HG03342 (cell line): ENCODE measurements around the gene ACOX3.
"Not testable (repeated sequence)": the region's sequence is repeated elsewhere in the genome, so short reads cannot be mapped to it uniquely, and the experiment has no call there.

ENCODE experiments used
- ATAC-seq: cut with Tn5 transposase; IDR thresholded peaks from one replicate; pipeline ENCODE4 v1.9.1; 2021; ENCODE audit warnings: mild to moderate bottlenecking, moderate library complexity; ENCODE audit not compliant: unreplicated experiment

The ACOX3 gene

DNA sequence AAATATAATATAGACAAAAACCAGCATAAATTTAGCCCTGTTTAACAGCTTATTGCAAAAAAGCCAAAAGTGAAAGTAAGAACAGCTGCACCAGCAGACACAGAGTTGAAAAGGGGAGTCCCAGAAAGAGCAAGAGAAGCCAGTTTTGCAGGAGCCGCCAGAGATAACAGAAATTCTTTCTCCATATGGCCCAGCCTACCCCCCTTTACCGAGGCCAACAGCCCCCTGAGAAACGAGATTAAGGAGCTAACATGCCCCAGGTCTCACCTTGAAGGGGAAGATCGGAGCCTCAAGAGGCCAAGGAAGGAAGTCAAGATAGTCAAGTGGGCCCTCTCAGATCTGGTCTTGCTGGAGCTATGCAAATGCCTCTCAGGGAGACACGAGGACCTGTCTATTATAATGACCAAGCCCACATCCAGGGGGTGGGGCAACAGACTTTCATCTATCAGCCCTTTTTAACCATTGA lies 4.8 kb downstream of the ACOX3 start:
- peak; percentile 65 for ATAC-seq

DNA sequence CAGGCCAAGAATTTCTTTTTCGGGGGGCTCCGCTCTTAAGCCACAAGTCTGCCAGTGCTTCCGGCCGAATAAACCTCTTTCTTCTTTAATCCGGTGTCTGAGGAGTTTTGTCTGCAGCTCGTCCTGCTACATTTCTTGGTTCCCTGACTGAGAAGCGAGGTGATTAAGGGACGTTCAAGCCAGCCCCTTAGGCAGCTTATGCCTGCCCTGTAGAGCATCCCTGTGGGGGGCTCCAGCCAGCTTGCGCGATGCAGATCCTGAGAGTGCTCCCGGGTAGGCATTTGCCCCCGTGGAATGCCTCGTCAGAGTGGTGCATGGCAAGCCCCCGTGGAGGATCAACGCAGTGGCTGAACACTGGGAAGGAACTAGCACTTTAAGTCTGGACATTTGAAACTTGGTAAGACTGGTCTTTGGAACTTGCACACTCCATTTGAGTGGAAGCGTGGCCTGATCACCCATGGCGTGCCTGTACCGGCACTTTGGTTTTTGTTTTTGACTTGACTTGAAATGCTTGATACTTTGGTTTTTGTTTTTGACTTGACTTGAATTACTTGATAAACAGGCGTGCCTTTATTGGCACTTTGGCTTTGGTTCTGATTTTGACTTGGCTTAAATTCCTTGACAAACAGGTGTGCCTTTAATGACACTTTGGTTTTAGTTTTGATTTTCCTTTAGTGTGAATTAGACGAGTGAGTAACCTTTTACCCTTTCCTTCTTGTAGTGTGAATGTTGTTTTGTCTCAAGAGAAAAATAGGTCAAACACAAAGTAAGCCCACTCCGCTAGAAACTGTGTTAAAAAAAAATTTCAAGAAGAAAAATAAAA lies 6.1 kb downstream of the ACOX3 start:
- ATAC-seq = no peak

DNA sequence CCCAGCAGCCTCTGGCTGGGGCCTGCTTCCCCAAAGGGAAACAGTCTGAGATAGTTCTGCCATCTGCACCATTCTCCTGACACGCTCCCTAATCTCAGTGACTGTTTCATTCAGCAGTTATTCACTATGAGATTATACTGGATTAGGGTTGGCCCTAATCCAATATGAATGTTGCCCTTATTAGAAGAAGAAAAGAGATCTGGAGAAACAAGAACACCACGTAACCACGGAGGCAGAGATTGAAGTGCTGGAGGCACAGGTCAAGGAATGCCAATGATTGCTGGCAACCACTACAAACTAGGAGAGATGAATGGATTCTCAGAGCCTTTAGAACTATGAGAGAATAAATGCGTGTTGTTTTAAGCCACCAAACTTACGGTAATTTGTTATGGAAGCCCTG lies 7.4 kb downstream of the ACOX3 start:
- ATAC-seq = no peak

DNA sequence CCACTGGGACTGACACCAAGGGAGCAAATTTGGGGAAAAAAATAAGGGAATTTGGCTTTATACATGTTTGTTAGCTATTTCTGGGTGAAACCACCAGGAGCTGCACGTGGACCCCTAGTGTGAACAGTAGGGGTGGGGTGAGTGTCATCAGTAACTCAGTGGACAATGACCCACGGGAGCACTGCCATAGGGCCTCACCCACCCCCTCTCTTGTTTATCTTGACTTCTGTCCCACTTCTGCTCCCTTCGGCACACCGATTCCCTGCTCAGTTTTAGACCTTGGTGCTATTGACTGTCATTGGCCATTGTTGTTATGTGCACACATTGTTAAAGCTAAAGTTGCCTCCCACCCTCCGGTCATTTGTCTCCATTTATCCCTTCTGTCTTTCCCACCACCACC lies 9.0 kb downstream of the ACOX3 start:
- ATAC-seq = no peak

DNA sequence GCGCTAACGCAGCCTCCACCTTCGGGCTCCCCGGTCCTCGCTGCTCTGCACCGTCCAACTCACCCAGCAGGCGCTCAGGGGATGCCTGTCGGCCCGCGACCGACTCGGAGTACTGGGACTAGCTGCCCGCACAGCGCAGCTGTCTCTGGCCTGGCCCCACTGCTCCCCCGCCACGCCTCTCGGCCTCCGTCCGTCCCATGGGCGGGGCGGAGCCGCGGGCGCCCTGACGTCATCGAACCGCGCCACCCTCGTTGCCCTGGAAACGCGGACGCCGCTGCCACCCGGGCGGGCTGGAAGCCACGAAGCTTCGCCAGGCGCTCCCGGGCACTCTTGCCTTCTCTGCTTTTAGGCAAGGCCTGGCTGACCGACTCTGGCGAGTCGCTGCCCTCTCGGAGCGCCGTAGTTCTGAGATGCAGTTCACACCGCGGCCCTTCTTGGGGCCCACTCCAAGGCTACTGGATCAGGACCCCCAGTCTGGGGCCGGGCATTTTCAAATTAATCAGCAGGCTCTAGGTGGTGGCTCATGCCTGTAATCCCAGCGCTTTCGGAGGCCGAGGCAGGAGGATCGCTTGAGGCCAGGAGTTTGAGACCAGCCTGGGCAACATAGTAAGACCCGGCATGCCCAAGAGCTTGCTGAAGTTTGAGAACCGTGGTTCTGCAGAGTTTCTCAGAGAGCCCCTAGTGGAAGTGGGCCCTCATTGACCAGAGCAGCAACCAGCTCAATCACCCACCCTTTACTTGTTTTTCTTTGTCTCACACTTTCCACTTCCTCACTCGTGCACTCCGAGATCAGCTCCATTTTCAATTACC lies 12.0 kb downstream of the ACOX3 start:
- peak; percentile 93 for ATAC-seq

DNA sequence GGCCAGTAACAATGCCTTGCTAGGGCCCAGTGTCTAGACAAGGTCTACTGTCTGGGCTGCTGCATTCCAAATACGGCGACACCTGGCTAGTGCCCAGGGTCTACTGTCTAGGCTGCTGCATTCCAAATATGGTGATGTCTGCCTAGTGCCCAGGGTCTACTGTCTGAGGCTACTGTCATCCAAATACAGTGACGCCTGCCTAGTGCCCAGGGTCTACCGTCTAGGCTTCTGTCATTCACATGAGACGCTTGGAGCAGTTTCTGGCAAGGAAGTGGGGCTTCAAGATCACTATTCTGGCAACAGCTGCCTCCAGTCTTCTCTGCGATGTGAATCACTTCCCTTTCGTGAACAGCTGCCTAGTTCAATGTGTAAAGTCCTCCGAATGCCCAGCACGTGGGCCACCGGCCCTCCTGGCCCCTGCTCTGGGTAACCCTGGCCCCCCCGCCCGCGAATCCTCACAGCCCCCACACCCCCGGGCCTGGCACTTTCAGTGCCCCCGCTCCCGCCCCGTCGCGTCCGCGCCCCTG lies 12.7 kb downstream of the ACOX3 start:
- ATAC-seq = peak; percentile 67

DNA sequence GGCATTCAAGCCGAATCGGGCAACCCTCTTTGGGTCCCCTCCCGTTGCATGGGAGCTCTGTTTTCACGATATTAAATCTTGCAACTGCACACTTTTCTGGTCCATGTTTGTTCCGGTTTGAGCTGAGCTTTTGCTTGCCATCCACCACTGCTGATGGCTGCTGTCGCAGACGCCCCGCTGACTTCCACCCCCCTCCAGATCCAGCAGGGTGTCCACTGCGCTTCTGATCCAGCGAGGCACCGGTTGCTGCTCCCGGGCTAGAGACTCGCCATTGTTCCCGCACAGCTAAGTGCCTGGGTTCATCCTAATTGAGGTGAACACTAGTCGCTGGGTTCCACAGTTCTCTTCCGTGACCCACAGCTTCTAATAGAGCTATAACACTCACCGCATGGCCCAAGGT lies 13.3 kb downstream of the ACOX3 start:
- no peak for ATAC-seq

DNA sequence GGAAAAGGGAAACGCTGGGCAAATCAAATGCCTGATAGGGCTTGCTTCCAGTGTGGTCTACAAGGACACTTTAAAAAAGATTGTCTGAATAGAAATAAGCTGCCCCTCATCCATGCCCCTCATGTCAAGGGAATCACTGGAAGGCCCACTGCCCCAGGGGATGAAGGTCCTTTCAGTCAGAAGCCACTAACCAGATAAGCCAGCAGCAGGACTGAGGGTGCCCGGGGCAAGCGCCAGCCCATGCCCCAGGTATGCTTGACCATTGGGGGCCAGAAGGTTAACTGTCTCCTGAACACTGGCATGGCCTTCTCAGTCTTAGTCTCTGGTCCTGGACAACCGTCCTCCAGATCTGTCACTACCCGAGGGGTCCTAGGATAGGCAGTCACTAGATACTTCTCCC lies 17.7 kb downstream of the ACOX3 start:
- ATAC-seq = no peak

DNA sequence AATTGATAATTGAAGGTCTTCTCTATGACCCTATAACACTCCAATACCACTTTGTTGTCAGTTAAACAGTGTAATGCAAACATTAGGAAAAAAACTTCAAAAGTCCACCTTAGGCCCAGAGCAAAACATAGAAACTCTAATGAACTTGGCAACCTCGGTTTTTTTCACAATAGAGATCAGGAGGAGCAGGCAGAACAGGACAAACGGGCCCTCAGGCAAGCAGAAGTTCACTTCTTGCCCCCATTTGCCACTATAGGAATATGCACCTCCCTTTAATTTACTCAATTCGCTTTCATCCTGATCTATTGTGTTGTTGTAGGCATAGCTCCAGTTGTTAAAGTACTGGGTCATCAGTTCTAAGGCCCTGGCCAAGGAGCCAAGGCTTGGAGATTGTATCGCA lies 18.2 kb downstream of the ACOX3 start:
- no peak for ATAC-seq

DNA sequence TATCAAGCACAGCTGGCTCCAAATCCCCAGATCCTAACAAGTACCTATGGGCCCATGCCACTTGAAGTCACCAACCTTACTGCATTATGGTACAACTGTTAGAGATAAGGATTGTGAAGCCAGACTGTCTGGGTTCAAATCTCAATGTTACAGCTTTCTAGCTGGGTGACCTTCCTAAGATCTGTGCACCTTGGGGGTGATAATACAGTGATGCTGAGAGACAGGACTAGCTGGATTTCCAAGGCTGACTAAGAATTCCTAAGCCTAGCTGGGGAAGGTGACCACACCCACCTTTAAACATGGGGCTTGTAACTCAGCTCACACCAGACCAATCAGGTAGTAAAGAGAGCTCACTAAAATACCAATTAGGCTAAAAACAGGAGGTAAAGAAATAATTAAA lies 20.4 kb downstream of the ACOX3 start:
- ATAC-seq = not testable (repeated sequence)

DNA sequence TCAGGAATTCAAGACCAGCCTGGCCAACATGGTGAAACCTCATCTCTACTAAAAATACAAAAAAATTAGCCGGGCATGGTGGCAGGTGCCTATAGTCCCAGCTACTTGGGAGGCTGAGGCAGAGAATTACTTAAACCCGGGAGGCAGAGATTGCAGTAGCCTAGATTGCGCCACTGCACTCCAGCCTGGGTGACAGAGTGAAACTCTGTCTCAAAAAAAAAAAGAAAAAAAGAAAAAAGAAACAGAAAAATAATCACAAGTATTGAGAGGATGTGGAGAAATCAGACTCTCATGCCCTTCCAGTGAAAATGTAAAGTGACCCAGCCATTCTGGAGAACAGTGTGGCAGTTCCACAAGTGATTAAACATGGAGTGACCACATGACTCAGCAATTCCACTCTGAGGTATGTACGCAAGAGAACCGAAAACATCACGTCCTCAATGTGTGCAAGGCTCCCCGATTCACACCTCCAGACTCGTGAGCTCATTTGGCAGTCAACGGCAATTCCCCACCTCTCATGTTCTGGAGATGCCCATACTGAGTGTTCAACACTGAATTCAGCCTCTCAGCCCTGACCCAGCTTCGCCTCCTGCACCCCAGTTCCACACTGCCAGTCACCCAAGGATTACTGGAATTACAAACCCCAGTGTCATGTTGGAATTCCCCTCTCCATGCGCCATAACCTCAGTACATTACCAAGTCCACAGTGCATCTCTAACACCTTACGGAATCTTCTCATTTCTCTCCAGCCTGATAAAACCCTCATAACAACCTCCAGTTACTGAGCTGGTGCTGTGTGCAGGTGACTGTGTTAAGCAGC lies 21.1 kb downstream of the ACOX3 start:
- peak; percentile 88 for ATAC-seq

DNA sequence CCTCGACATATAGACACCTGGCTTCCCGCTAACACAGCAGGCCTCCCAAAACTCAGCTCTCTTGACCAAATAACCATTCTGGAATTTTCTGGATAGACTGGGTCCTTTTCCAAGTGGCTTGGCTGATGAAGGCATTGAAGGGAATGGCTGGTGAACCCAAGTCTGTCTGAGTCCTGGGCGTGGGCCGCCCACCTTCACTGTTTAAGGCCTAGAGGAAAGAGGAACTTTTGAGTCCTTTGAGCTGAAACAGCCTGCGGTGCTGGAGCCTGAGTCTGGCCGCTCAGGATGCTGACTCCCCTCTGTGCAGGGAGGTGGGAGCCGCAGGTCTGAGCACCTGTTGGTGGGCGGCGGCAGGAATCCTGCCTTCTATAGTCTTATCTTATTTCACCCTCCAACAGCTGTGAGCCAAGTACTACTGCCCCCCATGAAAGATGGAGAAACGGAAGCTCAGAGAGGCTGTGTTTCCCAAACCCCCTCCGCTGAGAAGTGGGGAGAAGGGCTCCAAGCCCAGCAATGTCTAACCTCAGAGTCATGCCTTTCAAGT lies 23.4 kb downstream of the ACOX3 start:
- no peak for ATAC-seq

DNA sequence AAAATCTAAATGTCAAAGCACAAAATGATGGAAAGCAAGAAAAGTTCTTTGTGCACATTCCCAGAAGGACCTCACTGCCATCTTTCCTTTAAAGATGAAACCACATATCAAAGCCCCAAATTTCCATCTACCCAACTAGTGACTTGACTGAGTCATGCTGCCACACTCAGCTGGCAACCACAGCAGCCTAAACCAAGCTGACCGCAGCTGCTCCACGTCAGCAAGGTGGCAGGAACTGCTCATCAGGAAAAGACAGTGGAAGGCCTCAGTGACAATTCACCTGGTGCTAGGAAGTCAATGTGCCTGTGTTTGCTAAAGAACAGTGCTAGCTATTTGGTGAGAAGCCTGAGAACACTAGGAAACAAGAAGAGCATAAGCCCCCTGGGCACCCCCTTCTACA lies 26.1 kb downstream of the ACOX3 start:
- no peak for ATAC-seq

DNA sequence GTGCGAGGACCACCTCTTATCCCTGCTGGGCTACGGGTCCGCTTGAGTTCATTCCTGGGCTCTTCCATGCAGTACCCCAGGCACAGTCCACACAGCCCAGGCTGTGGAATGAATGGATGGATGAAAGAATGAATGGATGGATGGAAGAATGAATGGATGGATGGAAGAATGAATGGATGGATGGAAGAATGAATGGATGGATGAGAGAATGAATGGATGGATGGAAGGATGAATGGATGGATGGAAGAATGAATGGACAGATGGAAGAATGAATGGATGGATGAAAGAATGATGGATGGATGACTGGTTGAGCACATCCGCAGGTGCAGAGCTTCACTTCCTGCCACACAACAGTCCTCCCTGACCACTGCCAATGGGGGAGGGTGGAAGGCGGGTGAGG lies 28.2 kb downstream of the ACOX3 start:
- no peak for ATAC-seq

DNA sequence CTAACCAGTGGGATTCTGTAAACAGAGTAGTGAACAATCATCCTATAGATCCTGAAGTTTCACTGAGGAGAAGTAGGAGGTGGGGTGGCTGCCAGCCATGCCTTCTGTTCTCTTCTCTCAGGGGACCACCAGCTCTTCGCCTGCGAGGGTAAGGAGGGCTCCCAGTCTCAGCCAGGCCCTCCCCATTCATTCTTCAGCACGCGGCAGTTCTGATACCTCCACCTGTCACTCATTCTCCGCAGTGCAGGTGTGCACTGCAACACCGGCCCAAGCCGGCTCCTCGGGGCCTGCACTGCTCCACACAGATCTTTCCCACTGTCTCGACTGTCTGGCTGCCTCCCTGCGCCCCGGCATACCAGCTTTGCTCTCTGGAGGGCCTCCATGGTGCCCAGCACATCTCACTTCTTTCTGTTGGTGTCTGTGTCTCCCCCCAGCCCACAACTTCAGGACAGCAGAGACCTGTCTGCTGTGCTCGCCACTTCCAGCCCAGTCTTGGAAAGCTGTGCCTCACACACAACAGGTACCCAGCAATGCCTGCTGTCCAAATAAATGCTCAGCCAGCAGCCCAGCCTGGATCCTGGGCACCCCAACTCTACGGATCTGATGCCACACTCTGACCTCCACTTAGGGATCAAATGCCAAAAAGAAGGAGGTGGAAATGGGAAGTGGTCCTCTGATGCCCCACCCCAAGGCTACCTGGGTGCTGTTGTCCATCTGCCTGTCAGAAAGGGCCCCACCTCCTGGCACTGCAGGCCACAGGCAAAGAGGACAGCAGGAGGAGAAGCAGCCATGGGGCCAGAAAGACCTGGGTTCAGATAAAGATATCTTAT lies 29.0 kb downstream of the ACOX3 start:
- no peak for ATAC-seq

DNA sequence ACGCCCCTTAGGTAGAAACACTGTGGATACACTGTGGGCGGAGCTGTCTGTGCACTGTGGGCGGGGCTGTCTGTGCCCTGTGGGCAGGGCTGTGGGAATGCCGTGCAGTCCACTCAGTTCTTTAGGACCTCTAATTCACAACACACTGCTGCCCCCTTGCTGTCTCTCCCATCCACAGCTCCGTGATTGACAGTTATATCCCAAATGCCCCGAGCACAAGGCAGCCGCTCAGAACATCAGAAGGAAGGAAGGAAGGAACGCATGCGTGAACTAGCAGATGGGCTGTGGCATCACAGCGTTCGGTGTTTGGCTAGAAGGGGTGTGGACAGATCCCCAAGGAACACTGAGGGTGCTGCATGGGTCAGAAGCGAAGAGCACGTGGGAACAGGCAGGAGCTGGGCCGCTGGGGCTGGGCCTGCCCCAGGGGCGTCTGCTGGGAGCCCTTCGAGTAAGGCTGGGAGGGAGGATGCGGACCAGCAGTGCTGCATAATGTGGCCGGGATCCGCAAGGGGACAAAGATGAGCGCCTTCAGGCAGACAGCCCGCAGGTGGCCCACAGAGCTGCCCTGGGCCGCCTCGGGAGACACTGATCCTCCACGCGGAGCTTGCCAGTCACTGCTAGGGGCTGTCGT lies 29.8 kb downstream of the ACOX3 start:
- no peak for ATAC-seq

DNA sequence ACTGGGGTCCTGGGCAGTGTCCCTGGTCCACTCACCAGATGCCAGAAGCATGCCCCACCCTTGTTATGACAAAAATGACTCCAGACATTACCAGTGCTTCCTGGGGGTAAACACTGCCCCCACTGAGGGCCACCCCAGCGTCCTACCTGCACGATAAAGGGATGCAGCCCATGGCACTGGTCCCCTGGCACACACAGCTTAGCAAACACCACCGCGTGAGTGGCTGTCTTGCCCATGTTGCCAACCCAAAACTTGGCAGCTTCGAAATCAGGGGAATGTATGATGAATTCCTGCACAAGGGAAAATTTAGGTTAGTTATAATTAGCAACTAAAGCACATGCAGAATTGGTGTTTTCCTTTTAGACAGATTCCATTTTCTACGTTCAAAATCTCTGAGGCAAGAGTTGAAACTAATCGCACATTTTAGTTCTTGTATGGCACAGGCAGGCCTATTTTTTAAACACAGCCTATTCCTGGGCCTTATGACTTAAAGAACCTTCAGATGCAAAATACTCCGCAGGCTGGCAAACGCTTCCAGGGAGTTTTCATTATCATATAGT lies 30.4 kb downstream of the ACOX3 start:
- no peak for ATAC-seq

DNA sequence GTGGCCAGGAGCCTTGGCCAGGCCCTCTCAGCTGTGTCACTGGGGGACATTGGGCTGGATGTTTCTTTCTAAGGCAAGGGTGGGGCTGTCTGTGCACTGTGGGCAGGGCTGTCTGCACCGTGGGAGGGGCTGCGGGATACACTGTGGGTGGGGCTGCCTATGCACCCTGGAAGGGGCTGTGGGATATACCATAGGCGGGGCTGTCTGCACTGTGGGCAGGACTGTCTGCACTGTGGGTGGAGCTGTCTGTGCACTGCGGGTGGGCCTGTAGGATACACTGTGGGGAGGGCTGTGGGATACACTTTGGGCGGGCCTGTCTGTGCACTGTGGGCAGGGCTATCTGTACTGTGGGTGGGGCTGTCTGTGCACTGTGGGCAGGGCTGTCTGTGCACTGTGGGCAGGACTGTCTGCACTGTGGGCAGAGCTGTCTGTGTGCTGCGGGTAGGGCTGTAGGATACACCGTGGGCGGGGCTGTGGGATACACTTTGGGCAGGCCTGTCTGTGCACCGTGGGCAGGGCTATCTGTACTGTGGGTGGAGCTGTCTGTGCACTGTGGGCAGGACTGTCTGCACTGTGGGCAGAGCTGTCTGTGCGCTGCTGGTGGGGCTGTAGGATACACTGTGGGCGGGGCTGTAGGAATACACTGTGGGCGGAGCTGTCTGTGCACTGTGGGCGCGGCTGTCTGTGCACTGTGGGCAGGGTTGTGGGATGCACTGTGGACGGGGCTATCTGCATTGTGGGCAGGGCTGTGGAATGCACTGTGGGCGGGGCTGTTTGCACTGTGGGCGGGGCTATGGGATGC lies 31.1 kb downstream of the ACOX3 start:
- no peak for ATAC-seq
